ENCODE data around the gene ARSD.

The ARSD gene

DNA sequence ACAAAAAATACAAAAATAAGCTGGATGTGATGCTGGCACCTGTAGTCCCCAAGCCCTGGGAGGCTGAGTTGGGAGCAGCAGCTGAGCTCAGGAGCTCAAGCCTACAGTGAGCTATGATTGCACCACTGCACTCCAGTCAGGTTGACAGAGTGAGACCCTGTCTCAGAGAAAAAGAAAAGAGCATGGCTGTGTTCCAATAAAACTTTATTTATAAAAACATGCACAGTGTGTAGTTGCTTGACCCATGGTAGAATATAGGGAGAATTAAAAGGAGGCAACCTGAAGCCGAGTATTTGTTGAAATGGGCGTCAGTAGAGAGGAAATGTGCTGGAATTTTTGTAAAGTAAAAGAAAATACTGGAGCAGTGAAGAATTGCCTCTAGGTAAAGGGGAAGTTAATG is 73.4 kb downstream of the ARSD start:
- no peak for DNase-seq (ENCODE audit: low read depth)
- TF ChIP-seq, protein P1, sequence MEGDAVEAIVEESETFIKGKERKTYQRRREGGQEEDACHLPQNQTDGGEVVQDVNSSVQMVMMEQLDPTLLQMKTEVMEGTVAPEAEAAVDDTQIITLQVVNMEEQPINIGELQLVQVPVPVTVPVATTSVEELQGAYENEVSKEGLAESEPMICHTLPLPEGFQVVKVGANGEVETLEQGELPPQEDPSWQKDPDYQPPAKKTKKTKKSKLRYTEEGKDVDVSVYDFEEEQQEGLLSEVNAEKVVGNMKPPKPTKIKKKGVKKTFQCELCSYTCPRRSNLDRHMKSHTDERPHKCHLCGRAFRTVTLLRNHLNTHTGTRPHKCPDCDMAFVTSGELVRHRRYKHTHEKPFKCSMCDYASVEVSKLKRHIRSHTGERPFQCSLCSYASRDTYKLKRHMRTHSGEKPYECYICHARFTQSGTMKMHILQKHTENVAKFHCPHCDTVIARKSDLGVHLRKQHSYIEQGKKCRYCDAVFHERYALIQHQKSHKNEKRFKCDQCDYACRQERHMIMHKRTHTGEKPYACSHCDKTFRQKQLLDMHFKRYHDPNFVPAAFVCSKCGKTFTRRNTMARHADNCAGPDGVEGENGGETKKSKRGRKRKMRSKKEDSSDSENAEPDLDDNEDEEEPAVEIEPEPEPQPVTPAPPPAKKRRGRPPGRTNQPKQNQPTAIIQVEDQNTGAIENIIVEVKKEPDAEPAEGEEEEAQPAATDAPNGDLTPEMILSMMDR (IDR thresholded peaks at IDR 0.05; ENCODE audit: low read depth, low read length) = no peak
- TF ChIP-seq, protein P2, sequence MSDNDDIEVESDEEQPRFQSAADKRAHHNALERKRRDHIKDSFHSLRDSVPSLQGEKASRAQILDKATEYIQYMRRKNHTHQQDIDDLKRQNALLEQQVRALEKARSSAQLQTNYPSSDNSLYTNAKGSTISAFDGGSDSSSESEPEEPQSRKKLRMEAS (IDR thresholded peaks at IDR 0.05; ENCODE audit: low read depth, low read length) = no peak
- TF ChIP-seq MYC (IDR thresholded peaks at IDR 0.05; ENCODE audit: low read depth, low read length) (no peak), POLR2A (IDR thresholded peaks at IDR 0.05; ENCODE audit: extremely low read depth, insufficient read length) (no peak)
- H3K4me3 ChIP-seq (ENCODE audit: low read depth, low read length) = no peak overlapping the region

GRCh38 chrX:2854918-2855317 is 74.2 kb downstream of the ARSD start:
- no peak overlapping the region for H3K4me3 ChIP-seq (ENCODE audit: low read depth, low read length)
- no peak for DNase-seq (ENCODE audit: low read depth)
- TF ChIP-seq, protein P2 (IDR thresholded peaks at IDR 0.05; ENCODE audit: low read depth, low read length) = no peak
- TF ChIP-seq, protein P1 (IDR thresholded peaks at IDR 0.05; ENCODE audit: low read depth, low read length) = no peak
- TF ChIP-seq POLR2A (IDR thresholded peaks at IDR 0.05; ENCODE audit: extremely low read depth, insufficient read length) (no peak), MYC (IDR thresholded peaks at IDR 0.05; ENCODE audit: low read depth, low read length) (no peak)
